WTC11 (cell line): ENCODE data around the gene SNX22. TPM values are rescaled to one million over a fixed set of nuclear protein-coding genes. Genes with fewer than 3 reads are reported as not detected.

Experiments used
- ATAC-seq: fragments of 200-7000 bp; cut with Tn5 transposase; 2 replicates; pipeline ENCODE4 v1.10.0; 2021; ENCODE audit warnings: mild to moderate bottlenecking, moderate library complexity
- CTCF ChIA-PET: fragments of 300-600 bp; sonication (Branson Sonifier 250); formaldehyde crosslinking; loops from one replicate; lab custom pipeline; 2021; ENCODE audit warnings: antibody characterized with exemption; lab: Charles Lee
- POLR2A ChIA-PET: fragments of 350-600 bp; sonication (Branson Sonifier 250); formaldehyde crosslinking; loops from one replicate; lab custom pipeline; 2021; ENCODE audit warnings: antibody characterized with exemption; lab: Charles Lee
- DNase-seq: peaks from one replicate; pipeline ENCODE4 v3.0.0; 2021; ENCODE audit warnings: low spot score
- H3K27ac Mint-ChIP-seq: 2 replicates; pipeline ENCODE4 v1.8.0; 2021; ENCODE audit warnings: mixed read lengths
- H3K27me3 Mint-ChIP-seq: 2 replicates; pipeline ENCODE4 v1.8.0; 2021; ENCODE audit warnings: low read depth, mild to moderate bottlenecking, moderate library complexity, mixed read lengths
- H3K36me3 Mint-ChIP-seq: 2 replicates; pipeline ENCODE4 v1.8.0; 2021; ENCODE audit warnings: mixed read lengths
- H3K4me1 Mint-ChIP-seq: 2 replicates; pipeline ENCODE4 v1.8.0; 2022; ENCODE audit warnings: mixed read lengths
- H3K4me3 Mint-ChIP-seq: 2 replicates; pipeline ENCODE4 v1.8.0; 2021; ENCODE audit warnings: mild to moderate bottlenecking, moderate library complexity, mixed read lengths
- H3K9me3 Mint-ChIP-seq: 2 replicates; pipeline ENCODE4 v1.8.0; 2021; ENCODE audit warnings: mixed read lengths
- ELF4 ChIP-seq: sonication (generic); formaldehyde crosslinking; IDR thresholded peaks from 2 replicates; pipeline ENCODE4 v1.8.1; 2022; ENCODE audit warnings: low read depth, mild to moderate bottlenecking, moderate library complexity, missing genetic modification reagents
- ESRRA ChIP-seq: sonication (generic); formaldehyde crosslinking; IDR thresholded peaks from 2 replicates; pipeline ENCODE4 v1.8.1; 2022; ENCODE audit warnings: mild to moderate bottlenecking, missing genetic modification reagents, borderline replicate concordance
- ETV6 ChIP-seq: sonication (generic); formaldehyde crosslinking; IDR thresholded peaks from 2 replicates; pipeline ENCODE4 v1.8.1; 2022; ENCODE audit warnings: mild to moderate bottlenecking, missing genetic modification reagents
- FOXK1 ChIP-seq: sonication (generic); formaldehyde crosslinking; IDR thresholded peaks from 2 replicates; pipeline ENCODE4 v1.8.0; 2022; ENCODE audit warnings: mild to moderate bottlenecking, moderate library complexity, missing genetic modification reagents
- IRF2 ChIP-seq: sonication (generic); formaldehyde crosslinking; IDR thresholded peaks from 2 replicates; pipeline ENCODE4 v1.8.0; 2022; ENCODE audit warnings: low read depth, missing genetic modification reagents, borderline replicate concordance
- JAZF1 ChIP-seq: fragments of 250-450 bp; sonication (Bioruptor Pico); IDR thresholded peaks from 2 replicates; pipeline ENCODE4 v1.9.0; 2021; ENCODE audit warnings: moderate library complexity, mild to moderate bottlenecking, inconsistent platforms
- JUN ChIP-seq: sonication (generic); formaldehyde crosslinking; IDR thresholded peaks from 2 replicates; pipeline ENCODE4 v1.8.0; 2023; ENCODE audit warnings: mild to moderate bottlenecking, missing genetic modification reagents
- MYBL2 ChIP-seq: sonication (generic); formaldehyde crosslinking; IDR thresholded peaks from 2 replicates; pipeline ENCODE4 v1.8.1; 2023; ENCODE audit warnings: mild to moderate bottlenecking, moderate library complexity, missing genetic modification reagents
- NR2C2 ChIP-seq: sonication (generic); formaldehyde crosslinking; IDR thresholded peaks from 2 replicates; pipeline ENCODE4 v1.8.0; 2022; ENCODE audit warnings: mild to moderate bottlenecking, missing genetic modification reagents
- NR3C1 ChIP-seq: sonication (generic); formaldehyde crosslinking; conservative IDR thresholded peaks from 2 replicates; pipeline ENCODE4 v1.8.1; 2023; ENCODE audit warnings: low read depth, mild to moderate bottlenecking, missing genetic modification reagents
- OVOL2 ChIP-seq: fragments of 250-450 bp; sonication (Bioruptor Pico); IDR thresholded peaks from 2 replicates; pipeline ENCODE4 v1.9.0; 2021; ENCODE audit warnings: mild to moderate bottlenecking, borderline replicate concordance
- PRRX2 ChIP-seq: fragments of 250-450 bp; sonication (Bioruptor Pico); IDR thresholded peaks from 2 replicates; pipeline ENCODE4 v1.8.0; 2021; ENCODE audit warnings: mild to moderate bottlenecking
- TCF7 ChIP-seq: sonication (generic); formaldehyde crosslinking; IDR thresholded peaks from 2 replicates; pipeline ENCODE4 v1.8.0; 2022; ENCODE audit warnings: mild to moderate bottlenecking, low read depth, missing genetic modification reagents, moderate library complexity
- ZBTB21 ChIP-seq: sonication (generic); formaldehyde crosslinking; IDR thresholded peaks from 2 replicates; pipeline ENCODE4 v1.8.1; 2023; ENCODE audit warnings: mild to moderate bottlenecking, missing genetic modification reagents, borderline replicate concordance
- ZNF121 ChIP-seq: sonication (generic); formaldehyde crosslinking; IDR thresholded peaks from 2 replicates; pipeline ENCODE4 v1.8.0; 2023; ENCODE audit warnings: missing genetic modification reagents
- ZNF138 ChIP-seq: sonication (generic); formaldehyde crosslinking; conservative IDR thresholded peaks from 2 replicates; pipeline ENCODE4 v1.8.1; 2022; ENCODE audit warnings: mild to moderate bottlenecking, moderate library complexity, missing genetic modification reagents
- ZNF263 ChIP-seq: sonication (generic); formaldehyde crosslinking; IDR thresholded peaks from 2 replicates; pipeline ENCODE4 v1.8.1; 2022; ENCODE audit warnings: low read depth, mild to moderate bottlenecking, moderate library complexity, missing genetic modification reagents
- ZNF317 ChIP-seq: sonication (generic); formaldehyde crosslinking; IDR thresholded peaks from 2 replicates; pipeline ENCODE4 v1.8.1; 2023; ENCODE audit warnings: low read depth, mild to moderate bottlenecking, moderate library complexity, missing genetic modification reagents, borderline replicate concordance
- ZNF396 ChIP-seq: fragments of 250-450 bp; sonication (Bioruptor Pico); IDR thresholded peaks from 2 replicates; pipeline ENCODE4 v1.8.0; 2021; ENCODE audit warnings: mild to moderate bottlenecking, moderate library complexity, borderline replicate concordance
- ZNF671 ChIP-seq: fragments of 250-450 bp; sonication (Bioruptor Pico); IDR thresholded peaks from 2 replicates; pipeline ENCODE4 v1.8.0; 2021; ENCODE audit warnings: mild to moderate bottlenecking
- total RNA-seq: library from RNA; stranded (reverse); gene quantifications from 3 replicates; pipeline ENCODE4 v1.2.3, GENCODE V29; 2021
- TF ChIP-seq, protein P1 (sequence below): sonication (generic); formaldehyde crosslinking; IDR thresholded peaks from 2 replicates; pipeline ENCODE4 v1.8.1; 2023; ENCODE audit warnings: mild to moderate bottlenecking, missing genetic modification reagents
- TF ChIP-seq, protein P2 (sequence below): sonication (generic); formaldehyde crosslinking; IDR thresholded peaks from 2 replicates; pipeline ENCODE4 v1.8.0; 2023; ENCODE audit warnings: missing genetic modification reagents
- TF ChIP-seq, protein P3 (sequence below): sonication (generic); formaldehyde crosslinking; IDR thresholded peaks from 2 replicates; pipeline ENCODE4 v1.8.1; 2022; ENCODE audit warnings: mild to moderate bottlenecking, missing genetic modification reagents, moderate library complexity, borderline replicate concordance

The SNX22 gene
- total RNA-seq, 1 experiment from 2014 or later = 5.9 TPM

DNA sequence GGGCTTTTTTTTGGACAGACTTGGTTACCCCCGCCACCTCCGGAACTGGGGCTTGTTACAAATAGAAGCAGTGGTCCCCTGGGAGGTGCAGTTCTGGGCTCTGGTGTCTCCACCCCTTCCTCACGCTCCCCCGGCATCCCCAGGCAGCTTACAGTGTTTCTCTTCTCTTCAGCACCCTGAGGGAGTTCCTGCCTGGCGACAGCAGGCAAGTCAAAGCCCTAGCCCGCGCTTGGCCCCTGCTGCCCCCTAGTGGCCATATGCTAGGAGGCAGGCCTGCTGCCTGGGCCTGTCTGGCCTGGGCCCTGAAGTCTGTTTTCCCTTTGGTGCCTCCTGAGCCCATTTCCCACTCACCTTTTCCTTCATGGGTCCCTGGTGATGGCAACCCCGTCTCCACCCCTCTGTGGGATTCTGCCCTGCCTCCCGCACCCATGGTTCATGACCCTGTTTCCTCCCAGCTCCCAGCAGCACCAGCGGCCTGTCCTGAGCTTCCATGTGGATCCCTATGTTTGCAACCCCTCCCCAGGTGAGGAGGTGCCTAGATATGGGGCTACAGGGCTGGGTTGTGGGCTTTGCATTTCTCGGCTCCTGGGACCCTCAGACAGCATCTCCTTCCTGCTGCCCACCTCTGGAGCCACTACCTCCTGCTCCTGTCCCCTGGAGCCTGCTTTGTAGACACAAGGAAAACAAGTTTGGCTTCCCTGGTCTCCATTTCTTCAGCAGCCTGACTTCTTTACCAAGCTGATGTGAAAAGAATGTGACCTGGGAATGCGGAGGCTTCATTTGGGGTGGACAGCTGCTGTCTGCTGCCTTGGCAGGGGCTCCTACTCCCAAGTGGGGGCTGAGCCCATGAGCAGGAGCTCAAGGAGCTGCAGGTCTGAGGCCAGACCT is 2.2 kb downstream of the SNX22 start (continued):
- 0 out of 2 replicates have a peak, but pooled peaks have one; percentile 32 for TF ChIP-seq FOXK1
- TF ChIP-seq ETV6 (CRISPR knock-in tag) = peak; percentile 56; the same call in 1 of the 2 replicates
- TF ChIP-seq ZNF121 (CRISPR knock-in tag) = peak; percentile 86; the same call in 1 of the 2 replicates
- no peak for TF ChIP-seq JUN (CRISPR knock-in tag)

DNA sequence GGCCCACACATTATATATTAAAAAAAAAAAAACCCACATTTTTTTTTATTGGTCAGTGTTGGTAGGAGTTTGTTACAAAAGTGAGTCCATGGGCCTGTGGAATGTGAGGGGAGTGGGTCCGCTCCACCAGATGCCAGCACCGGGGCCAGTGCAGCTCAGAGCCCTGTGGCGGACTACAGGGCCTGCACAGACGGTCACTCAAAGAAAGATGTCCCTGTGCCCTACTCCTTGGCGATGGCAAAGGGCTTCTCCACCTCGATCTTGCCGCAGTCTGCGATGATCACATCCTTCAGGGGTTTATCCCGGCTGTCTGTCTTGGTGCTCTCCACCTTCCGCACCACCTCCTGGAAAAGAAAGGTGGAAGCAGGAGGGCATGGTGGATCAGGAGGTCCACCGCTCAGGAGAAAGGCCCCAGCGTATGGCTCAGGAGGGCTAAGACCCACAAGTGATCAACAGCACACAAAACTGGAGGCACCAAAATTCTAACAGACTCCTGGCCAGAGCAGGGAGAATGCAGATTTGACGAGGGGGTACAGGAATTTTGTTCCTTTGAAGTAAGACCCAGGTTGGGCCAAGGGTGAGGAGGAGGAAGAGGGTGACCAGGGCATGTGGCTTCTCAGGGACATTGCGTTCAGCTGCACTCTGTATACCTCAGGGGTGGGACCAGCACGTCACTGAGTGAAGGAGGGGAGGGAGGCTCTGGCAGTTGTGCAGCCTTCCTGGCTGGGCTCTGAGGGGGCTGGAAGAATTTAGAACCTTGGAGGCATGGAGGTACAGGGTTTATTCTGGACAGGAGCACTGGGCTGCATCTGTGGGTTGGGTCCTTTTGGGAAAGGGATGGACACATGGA is 4.5 kb downstream of the SNX22 start:
- DNase-seq = no peak
- no peak overlapping the region for H3K27ac Mint-ChIP-seq

DNA sequence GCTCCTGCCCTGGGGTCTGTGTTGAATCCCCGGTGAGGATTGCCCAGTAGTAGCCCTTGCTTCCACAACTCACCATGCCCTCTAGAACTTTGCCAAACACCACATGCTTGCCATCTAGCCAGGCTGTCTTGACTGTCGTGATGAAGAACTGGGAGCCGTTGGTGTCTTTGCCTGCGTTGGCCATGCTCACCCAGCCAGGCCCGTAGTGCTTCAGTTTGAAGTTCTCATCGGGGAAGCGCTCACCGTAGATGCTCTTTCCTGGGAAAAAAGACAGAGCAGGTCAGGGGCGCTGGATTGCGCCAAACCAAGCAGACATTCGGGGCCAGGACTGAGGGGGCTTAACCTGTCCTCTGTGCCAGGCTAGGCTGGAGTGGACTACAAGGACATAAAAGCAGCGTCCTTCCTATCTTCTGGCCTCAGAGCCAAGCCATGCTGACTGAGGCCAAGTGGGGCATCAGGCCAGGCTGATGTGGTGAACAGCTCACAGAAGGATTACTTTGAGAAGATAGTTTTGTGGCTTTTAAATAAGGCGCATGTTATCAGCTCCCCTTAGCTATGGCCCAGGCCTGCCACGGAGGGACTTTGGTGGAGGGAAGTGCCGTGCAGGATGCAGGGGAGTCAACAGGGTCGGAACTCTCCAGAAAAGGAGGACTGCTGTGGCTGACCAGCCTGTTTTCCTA is 5.3 kb downstream of the SNX22 start:
- POLR2A ChIA-PET = no interaction called here
- DNase-seq (no peak), ATAC-seq (no peak)
- Mint-ChIP-seq H3K27ac (no peak overlapping the region), H3K4me3 (no peak overlapping the region), H3K9me3 (no peaks in the 10 kb centered on the region), H3K27me3 (peaks cover 14% of the 10 kb centered on the region), H3K4me1 (peaks cover 12% of the 10 kb centered on the region), H3K36me3 (peaks cover 54% of the 10 kb centered on the region)
- TF ChIP-seq ZNF138 (no peak), PRRX2 (no peak), MYBL2 (CRISPR knock-in tag) (no peak), ZNF671 (CRISPR knock-in tag) (no peak), NR3C1 (CRISPR knock-in tag) (no peak), JAZF1 (no peak), ZNF263 (CRISPR knock-in tag) (no peak), OVOL2 (no peak), ZNF317 (CRISPR knock-in tag) (no peak), ZBTB21 (no peak), NR2C2 (CRISPR knock-in tag) (no peak), ELF4 (CRISPR knock-in tag) (no peak), TCF7 (no peak), ZNF396 (CRISPR knock-in tag) (no peak), ESRRA (CRISPR knock-in tag) (no peak)
- TF ChIP-seq, protein P1, sequence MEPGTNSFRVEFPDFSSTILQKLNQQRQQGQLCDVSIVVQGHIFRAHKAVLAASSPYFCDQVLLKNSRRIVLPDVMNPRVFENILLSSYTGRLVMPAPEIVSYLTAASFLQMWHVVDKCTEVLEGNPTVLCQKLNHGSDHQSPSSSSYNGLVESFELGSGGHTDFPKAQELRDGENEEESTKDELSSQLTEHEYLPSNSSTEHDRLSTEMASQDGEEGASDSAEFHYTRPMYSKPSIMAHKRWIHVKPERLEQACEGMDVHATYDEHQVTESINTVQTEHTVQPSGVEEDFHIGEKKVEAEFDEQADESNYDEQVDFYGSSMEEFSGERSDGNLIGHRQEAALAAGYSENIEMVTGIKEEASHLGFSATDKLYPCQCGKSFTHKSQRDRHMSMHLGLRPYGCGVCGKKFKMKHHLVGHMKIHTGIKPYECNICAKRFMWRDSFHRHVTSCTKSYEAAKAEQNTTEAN (CRISPR knock-in tag) = no peak
- TF ChIP-seq, protein P2, sequence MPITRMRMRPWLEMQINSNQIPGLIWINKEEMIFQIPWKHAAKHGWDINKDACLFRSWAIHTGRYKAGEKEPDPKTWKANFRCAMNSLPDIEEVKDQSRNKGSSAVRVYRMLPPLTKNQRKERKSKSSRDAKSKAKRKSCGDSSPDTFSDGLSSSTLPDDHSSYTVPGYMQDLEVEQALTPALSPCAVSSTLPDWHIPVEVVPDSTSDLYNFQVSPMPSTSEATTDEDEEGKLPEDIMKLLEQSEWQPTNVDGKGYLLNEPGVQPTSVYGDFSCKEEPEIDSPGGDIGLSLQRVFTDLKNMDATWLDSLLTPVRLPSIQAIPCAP = no peak
- TF ChIP-seq, protein P3, sequence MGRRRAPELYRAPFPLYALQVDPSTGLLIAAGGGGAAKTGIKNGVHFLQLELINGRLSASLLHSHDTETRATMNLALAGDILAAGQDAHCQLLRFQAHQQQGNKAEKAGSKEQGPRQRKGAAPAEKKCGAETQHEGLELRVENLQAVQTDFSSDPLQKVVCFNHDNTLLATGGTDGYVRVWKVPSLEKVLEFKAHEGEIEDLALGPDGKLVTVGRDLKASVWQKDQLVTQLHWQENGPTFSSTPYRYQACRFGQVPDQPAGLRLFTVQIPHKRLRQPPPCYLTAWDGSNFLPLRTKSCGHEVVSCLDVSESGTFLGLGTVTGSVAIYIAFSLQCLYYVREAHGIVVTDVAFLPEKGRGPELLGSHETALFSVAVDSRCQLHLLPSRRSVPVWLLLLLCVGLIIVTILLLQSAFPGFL = no peak
- CTCF ChIA-PET = no interaction called here

More for the DNA sequence above, 4.5 kb downstream of the SNX22 start:
- ATAC-seq = no peak
- Mint-ChIP-seq H3K4me1 (peaks cover 12% of the 10 kb centered on the region), H3K36me3 (peaks cover 52% of the 10 kb centered on the region), H3K9me3 (no peaks in the 10 kb centered on the region), H3K4me3 (no peak overlapping the region), H3K27me3 (peaks cover 14% of the 10 kb centered on the region)
- TF ChIP-seq IRF2 (CRISPR knock-in tag) = no peak
- CTCF ChIA-PET = no interaction called here
- POLR2A ChIA-PET = interaction anchor here (0.7 kb wide), 1 partner anchor 314 kb away, joined by 5 read pairs; no protein-coding TSS in a partner anchor
